DND-41 (cell line): ENCODE measurements around the gene TRIM74.
"Not testable (repeated sequence)": the region's sequence is repeated elsewhere in the genome, so short reads cannot be mapped to it uniquely, and the experiment has no call there.

Experiments
- ATAC-seq: fragments of 200-7000 bp; cut with Tn5 transposase; 3 replicates; pipeline ENCODE4 v1.9.1; 2021; ENCODE audit warnings: low read depth; ENCODE audit not compliant: insufficient read depth
- DNase-seq: peaks from one replicate; pipeline ENCODE4 v3.0.0-alpha.2; 2020
- H2AFZ ChIP-seq: 2 replicates; pipeline ENCODE4 v1.6.0; 2012; ENCODE audit warnings: low read depth, low read length
- H3K27ac ChIP-seq: 2 replicates; pipeline ENCODE4 v1.5.1; 2012; ENCODE audit warnings: low read length, inconsistent platforms
- H3K27me3 ChIP-seq: fragments of 200-600 bp; sonication (generic); 2 replicates; pipeline ENCODE4 v1.6.0; 2012; ENCODE audit warnings: low read length, mild to moderate bottlenecking, inconsistent platforms; ENCODE audit not compliant: insufficient read depth, poor library complexity
- H3K36me3 ChIP-seq: 2 replicates; pipeline ENCODE4 v1.5.1; 2012; ENCODE audit warnings: low read length, inconsistent platforms; ENCODE audit not compliant: insufficient read depth
- H3K4me1 ChIP-seq: 2 replicates; pipeline ENCODE4 v1.5.1; 2012; ENCODE audit warnings: mild to moderate bottlenecking, low read length; ENCODE audit not compliant: insufficient read depth
- H3K4me2 ChIP-seq: 2 replicates; pipeline ENCODE4 v1.6.0; 2012; ENCODE audit warnings: mild to moderate bottlenecking, moderate library complexity, low read length, inconsistent platforms; ENCODE audit not compliant: insufficient read depth
- H3K4me3 ChIP-seq, 2 experiments: fragments of 200-600 bp in 1 of 2; shearing (Covaris generic) in 1 of 2; 2 replicates each; pipeline ENCODE4 v1.5.1; 2012 to 2016; ENCODE audit warnings: inconsistent platforms in 2 of 2, low read length in 2 of 2, mild to moderate bottlenecking in 2 of 2, low read depth in 1 of 2, moderate library complexity in 1 of 2
- H3K79me2 ChIP-seq: 2 replicates; pipeline ENCODE4 v1.6.0; 2012; ENCODE audit warnings: low read length, inconsistent platforms; ENCODE audit not compliant: insufficient read depth
- H3K9ac ChIP-seq: 2 replicates; pipeline ENCODE4 v1.6.0; 2012; ENCODE audit warnings: low read depth, mild to moderate bottlenecking, inconsistent platforms, low read length, moderate library complexity
- H3K9me3 ChIP-seq: 2 replicates; pipeline ENCODE4 v1.5.1; 2012; ENCODE audit warnings: low read length, moderate library complexity, mild to moderate bottlenecking, inconsistent platforms; ENCODE audit not compliant: insufficient read depth, severe bottlenecking
- H4K20me1 ChIP-seq: 2 replicates; pipeline ENCODE4 v1.6.0; 2012; ENCODE audit warnings: low read length; ENCODE audit not compliant: insufficient read depth
- EZH2 ChIP-seq: IDR thresholded peaks from 3 replicates; pipeline ENCODE4 v1.6.1; 2012; ENCODE audit warnings: borderline replicate concordance, low read depth, mild to moderate bottlenecking, moderate library complexity, low read length, inconsistent platforms; ENCODE audit not compliant: severe bottlenecking
- TF ChIP-seq, protein P1 (sequence below): IDR thresholded peaks from 2 replicates; pipeline ENCODE4 v1.5.1; 2012; ENCODE audit warnings: borderline replicate concordance, low read length, moderate library complexity, mild to moderate bottlenecking; ENCODE audit not compliant: poor library complexity, severe bottlenecking; ENCODE audit errors: extremely low read depth

The TRIM74 gene

DNA sequence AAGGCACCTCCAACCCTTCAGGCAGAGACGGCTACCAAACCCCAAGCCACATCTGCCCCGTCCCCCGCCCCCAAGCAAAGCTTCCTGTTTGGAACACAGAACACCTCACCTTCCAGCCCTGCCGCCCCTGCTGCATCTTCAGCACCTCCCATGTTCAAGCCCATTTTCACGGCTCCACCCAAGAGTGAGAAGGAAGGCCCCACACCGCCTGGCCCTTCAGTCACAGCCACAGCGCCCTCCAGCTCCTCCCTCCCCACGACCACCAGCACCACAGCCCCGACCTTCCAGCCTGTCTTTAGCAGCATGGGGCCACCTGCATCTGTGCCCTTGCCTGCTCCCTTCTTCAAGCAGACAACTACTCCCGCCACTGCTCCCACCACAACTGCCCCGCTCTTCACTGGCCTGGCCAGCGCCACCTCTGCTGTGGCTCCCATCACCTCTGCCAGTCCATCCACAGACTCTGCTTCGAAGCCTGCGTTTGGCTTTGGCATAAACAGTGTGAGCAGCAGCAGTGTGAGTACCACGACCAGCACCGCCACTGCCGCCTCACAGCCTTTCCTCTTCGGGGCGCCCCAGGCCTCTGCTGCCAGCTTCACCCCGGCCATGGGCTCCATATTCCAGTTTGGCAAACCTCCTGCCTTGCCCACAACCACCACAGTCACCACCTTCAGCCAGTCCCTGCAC lies 27.1 kb downstream of the TRIM74 start:
- H3K9me3 ChIP-seq, H3K79me2 ChIP-seq, H4K20me1 ChIP-seq, H3K27ac ChIP-seq, H3K27me3 ChIP-seq, H3K4me2 ChIP-seq, H3K4me3 ChIP-seq, H3K9ac ChIP-seq, H3K4me1 ChIP-seq, H2AFZ ChIP-seq, ATAC-seq, DNase-seq: not testable (repeated sequence)
- H3K36me3 ChIP-seq = peaks cover 26% of the 10 kb centered on the region

DNA sequence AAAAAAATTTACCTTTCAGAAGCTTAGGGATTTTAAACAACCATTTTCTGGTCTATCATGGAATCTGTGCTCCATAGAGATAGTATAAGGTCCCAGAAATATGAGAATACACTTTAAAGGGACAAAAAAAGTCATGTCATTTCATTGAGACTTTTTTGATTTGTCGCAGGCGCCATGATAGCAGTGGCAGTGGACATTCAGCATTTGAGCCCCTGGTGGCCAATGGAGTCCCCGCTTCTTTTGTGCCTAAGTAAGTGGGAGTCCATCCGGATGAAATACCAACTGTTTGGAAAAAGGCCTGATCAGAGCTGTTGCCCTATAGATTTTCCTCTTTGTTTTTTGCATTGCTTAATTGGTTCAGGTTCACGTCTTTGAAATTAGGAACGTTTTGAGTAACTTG lies 41.0 kb downstream of the TRIM74 start:
- not testable (repeated sequence) for H3K9me3 ChIP-seq, H3K4me3 ChIP-seq, DNase-seq, H3K27ac ChIP-seq, H3K27me3 ChIP-seq, H3K9ac ChIP-seq, H2AFZ ChIP-seq, H3K4me2 ChIP-seq, ATAC-seq
- H3K4me1 ChIP-seq = peaks cover 28% of the 10 kb centered on the region
- H3K79me2 ChIP-seq = peaks cover 38% of the 10 kb centered on the region
- H4K20me1 ChIP-seq = peaks cover 10% of the 10 kb centered on the region
- peaks cover 60% of the 10 kb centered on the region for H3K36me3 ChIP-seq

DNA sequence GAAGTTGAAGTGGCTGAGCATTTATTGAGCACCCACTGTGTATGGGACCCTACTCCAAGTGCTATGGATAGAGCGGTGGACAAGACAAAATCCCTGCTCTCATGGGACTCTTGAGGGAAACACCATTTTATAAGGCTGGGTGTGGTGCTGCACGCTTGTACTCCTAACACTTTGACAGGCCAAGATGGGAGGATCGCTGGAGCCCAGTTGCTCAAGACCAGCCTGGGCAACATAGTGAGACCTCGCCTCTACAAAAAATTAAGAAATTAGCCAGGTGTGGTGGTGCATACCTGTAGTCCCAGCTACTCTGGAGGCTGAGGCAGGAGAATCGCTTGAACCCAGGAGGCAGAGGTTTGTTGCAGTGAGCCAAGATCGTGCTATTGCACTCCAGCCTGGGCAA lies 41.5 kb downstream of the TRIM74 start:
- Histone ChIP-seq H3K4me1 (peaks cover 30% of the 10 kb centered on the region), H4K20me1 (peaks cover 10% of the 10 kb centered on the region), H3K79me2 (peaks cover 40% of the 10 kb centered on the region), H3K36me3 (peaks cover 60% of the 10 kb centered on the region)
- H2AFZ ChIP-seq, H3K9me3 ChIP-seq, H3K4me3 ChIP-seq, H3K27me3 ChIP-seq, H3K9ac ChIP-seq, DNase-seq, ATAC-seq, H3K4me2 ChIP-seq, H3K27ac ChIP-seq: not testable (repeated sequence)

DNA sequence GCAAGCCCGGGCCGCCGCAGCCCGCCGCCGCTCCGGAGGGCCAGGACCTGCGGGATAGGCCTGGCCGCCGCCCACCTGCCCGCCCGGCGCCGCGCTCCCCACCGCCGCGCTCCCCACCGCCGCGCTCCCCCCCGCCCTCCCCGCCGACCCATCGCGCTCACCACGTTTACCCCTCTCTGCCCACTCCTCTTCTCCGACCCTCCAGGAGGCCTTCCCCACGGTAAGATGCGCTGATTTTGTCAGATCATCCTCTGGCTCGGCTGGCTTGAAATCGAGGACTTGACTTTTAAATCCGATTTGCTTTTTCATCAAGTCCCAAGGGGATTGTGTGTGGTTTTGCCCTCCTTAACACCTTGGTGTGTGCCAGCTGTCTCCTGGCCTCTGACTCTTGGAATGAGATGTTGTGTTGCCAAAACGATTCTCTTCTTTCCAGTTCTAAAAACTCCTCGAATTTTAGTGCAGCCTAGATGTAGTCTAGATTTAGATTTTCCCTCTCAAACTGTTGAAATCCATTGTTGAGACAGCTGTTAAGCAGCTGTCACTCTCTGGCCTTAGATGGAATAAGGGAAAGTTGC lies 43.6 kb downstream of the TRIM74 start:
- Histone ChIP-seq H3K27ac (peak overlapping the region; percentile 71), H2AFZ (peak overlapping the region; percentile 73), H3K27me3 (no peaks in the 10 kb centered on the region), H3K9me3 (no peaks in the 10 kb centered on the region), H3K36me3 (peaks cover 53% of the 10 kb centered on the region), H3K4me2 (peak overlapping the region; percentile 94), H3K79me2 (peaks cover 60% of the 10 kb centered on the region), H4K20me1 (peaks cover 10% of the 10 kb centered on the region), H3K9ac (peak overlapping the region; percentile 72), H3K4me3 (peak overlapping the region; percentile 60 to 77; a peak in 3 of 4 replicates), H3K4me1 (peaks cover 30% of the 10 kb centered on the region)
- TF ChIP-seq, protein P1, sequence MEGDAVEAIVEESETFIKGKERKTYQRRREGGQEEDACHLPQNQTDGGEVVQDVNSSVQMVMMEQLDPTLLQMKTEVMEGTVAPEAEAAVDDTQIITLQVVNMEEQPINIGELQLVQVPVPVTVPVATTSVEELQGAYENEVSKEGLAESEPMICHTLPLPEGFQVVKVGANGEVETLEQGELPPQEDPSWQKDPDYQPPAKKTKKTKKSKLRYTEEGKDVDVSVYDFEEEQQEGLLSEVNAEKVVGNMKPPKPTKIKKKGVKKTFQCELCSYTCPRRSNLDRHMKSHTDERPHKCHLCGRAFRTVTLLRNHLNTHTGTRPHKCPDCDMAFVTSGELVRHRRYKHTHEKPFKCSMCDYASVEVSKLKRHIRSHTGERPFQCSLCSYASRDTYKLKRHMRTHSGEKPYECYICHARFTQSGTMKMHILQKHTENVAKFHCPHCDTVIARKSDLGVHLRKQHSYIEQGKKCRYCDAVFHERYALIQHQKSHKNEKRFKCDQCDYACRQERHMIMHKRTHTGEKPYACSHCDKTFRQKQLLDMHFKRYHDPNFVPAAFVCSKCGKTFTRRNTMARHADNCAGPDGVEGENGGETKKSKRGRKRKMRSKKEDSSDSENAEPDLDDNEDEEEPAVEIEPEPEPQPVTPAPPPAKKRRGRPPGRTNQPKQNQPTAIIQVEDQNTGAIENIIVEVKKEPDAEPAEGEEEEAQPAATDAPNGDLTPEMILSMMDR = no peak
- TF ChIP-seq EZH2 = no peak
- DNase-seq (peak; percentile 47), ATAC-seq (peak; percentile 38)
